Measurements from ENCODE around the gene ASB2. TPM values are rescaled to one million over a fixed set of nuclear protein-coding genes. Genes with fewer than 3 reads are reported as not detected.

ASB2 gene
- polyA plus RNA-seq, 1 donor from 2014 or later = 0.26 TPM

DNA sequence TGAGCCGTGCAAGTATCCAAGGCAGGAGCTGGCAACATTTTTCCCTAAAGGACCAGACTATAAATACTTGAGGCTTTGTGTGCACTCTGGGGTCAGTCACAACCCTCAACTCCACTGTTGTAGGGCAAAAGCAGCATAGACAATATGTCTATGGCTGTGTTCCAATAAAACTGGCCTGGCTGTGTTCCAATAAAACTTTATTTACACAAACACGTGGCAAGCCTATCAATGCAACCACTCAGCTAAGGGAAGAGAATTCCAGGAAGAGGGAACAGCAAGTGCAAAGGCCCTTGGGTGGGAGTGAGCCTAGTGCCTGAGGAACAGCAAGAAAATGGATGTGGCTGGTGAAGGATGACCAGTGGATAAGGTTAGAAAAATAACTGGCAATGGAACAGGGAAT, 60.6 kb downstream of the ASB2 start:
- H3K9ac ChIP-seq (ENCODE audit: low read length) = no peak overlapping the region
- no peak overlapping the region for H3K4me2 ChIP-seq (ENCODE audit: low read length)
- no peaks in the 10 kb centered on the region for H3K9me2 ChIP-seq (ENCODE audit: insufficient read depth, low read length)
- H3F3A ChIP-seq (ENCODE audit: insufficient read depth, low read length, poor library complexity, severe bottlenecking) = no peaks in the 10 kb centered on the region
- H3K9me3 ChIP-seq (ENCODE audit: low read length) = no peaks in the 10 kb centered on the region
- H3K4me3 ChIP-seq (ENCODE audit: low read length) = no peak overlapping the region
- no peaks in the 10 kb centered on the region for H3K79me2 ChIP-seq (replicated peaks; ENCODE audit: insufficient read depth, low read length)
- H3K27me3 ChIP-seq (ENCODE audit: insufficient read depth, low read depth, low read length) = no peaks in the 10 kb centered on the region
- no peak overlapping the region for H3K27ac ChIP-seq (ENCODE audit: low read length)
- H4K20me1 ChIP-seq (ENCODE audit: insufficient read depth) = no peaks in the 10 kb centered on the region
- TF ChIP-seq RAD21 (conservative IDR thresholded peaks at IDR 0.05) (no peak), TAF1 (IDR thresholded peaks at IDR 0.05; ENCODE audit: low read depth) (no peak), SMC3 (conservative IDR thresholded peaks at IDR 0.05; ENCODE audit: poor library complexity) (no peak), MXI1 (conservative IDR thresholded peaks at IDR 0.05; ENCODE audit: poor library complexity, severe bottlenecking) (no peak), EP300 (conservative IDR thresholded peaks at IDR 0.05; ENCODE audit: poor library complexity, severe bottlenecking) (no peak), POLR2AphosphoS5 (IDR thresholded peaks at IDR 0.05) (no peak), EZH2 (IDR thresholded peaks at IDR 0.05; ENCODE audit: borderline replicate concordance, insufficient read depth, low read length, poor library complexity, severe bottlenecking) (no peak)
- TF ChIP-seq, protein P1, sequence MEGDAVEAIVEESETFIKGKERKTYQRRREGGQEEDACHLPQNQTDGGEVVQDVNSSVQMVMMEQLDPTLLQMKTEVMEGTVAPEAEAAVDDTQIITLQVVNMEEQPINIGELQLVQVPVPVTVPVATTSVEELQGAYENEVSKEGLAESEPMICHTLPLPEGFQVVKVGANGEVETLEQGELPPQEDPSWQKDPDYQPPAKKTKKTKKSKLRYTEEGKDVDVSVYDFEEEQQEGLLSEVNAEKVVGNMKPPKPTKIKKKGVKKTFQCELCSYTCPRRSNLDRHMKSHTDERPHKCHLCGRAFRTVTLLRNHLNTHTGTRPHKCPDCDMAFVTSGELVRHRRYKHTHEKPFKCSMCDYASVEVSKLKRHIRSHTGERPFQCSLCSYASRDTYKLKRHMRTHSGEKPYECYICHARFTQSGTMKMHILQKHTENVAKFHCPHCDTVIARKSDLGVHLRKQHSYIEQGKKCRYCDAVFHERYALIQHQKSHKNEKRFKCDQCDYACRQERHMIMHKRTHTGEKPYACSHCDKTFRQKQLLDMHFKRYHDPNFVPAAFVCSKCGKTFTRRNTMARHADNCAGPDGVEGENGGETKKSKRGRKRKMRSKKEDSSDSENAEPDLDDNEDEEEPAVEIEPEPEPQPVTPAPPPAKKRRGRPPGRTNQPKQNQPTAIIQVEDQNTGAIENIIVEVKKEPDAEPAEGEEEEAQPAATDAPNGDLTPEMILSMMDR (IDR thresholded peaks at IDR 0.05; ENCODE audit: poor library complexity, severe bottlenecking) = no peak
- TF ChIP-seq, protein P2, sequence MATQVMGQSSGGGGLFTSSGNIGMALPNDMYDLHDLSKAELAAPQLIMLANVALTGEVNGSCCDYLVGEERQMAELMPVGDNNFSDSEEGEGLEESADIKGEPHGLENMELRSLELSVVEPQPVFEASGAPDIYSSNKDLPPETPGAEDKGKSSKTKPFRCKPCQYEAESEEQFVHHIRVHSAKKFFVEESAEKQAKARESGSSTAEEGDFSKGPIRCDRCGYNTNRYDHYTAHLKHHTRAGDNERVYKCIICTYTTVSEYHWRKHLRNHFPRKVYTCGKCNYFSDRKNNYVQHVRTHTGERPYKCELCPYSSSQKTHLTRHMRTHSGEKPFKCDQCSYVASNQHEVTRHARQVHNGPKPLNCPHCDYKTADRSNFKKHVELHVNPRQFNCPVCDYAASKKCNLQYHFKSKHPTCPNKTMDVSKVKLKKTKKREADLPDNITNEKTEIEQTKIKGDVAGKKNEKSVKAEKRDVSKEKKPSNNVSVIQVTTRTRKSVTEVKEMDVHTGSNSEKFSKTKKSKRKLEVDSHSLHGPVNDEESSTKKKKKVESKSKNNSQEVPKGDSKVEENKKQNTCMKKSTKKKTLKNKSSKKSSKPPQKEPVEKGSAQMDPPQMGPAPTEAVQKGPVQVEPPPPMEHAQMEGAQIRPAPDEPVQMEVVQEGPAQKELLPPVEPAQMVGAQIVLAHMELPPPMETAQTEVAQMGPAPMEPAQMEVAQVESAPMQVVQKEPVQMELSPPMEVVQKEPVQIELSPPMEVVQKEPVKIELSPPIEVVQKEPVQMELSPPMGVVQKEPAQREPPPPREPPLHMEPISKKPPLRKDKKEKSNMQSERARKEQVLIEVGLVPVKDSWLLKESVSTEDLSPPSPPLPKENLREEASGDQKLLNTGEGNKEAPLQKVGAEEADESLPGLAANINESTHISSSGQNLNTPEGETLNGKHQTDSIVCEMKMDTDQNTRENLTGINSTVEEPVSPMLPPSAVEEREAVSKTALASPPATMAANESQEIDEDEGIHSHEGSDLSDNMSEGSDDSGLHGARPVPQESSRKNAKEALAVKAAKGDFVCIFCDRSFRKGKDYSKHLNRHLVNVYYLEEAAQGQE (IDR thresholded peaks at IDR 0.05; ENCODE audit: borderline replicate concordance) = no peak
- no peak overlapping the region for H2AFZ ChIP-seq (ENCODE audit: low read depth, low read length)
- H3K36me3 ChIP-seq (ENCODE audit: insufficient read depth, low read length) = no peaks in the 10 kb centered on the region

DNA sequence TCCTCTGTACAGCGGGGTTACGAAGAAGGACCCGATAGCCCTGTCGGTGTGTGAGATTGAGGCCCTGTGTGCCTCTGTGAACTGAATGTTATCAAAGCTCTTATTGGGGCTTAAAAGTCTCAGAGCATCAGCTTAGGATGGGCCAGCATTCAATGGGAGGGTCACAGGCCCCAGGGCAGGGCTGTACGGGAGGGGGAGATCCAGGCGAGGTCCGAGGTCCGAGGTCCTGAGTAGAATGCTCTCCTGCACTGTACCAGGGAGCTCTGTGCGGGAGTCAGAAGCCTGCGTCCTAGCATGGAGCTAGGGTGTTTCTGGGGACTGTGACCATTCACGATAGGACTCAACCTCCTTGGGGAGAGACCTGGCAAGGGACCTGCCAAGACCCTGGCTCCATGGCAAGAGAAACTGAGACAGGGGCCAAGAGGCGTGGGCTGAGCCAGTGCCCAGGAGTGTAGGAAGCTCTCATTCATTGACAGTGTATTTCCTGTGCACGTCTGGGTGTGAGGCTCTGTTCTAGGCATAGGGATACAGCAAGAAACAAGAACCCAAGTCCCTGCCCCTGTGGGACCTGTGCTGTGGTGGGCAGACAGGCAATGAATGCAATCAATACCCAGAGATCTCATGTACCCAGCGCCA, 61.2 kb downstream of the ASB2 start:
- H2AFZ ChIP-seq (ENCODE audit: low read depth, low read length) = no peak overlapping the region
- no peaks in the 10 kb centered on the region for H3K27me3 ChIP-seq (ENCODE audit: insufficient read depth, low read depth, low read length)
- H3K4me3 ChIP-seq (ENCODE audit: low read length) = no peak overlapping the region
- no peak overlapping the region for H3K4me2 ChIP-seq (ENCODE audit: low read length)
- TF ChIP-seq EP300 (conservative IDR thresholded peaks at IDR 0.05; ENCODE audit: poor library complexity, severe bottlenecking) = no peak
- no peak for TF ChIP-seq TAF1 (IDR thresholded peaks at IDR 0.05; ENCODE audit: low read depth)
- no peak for TF ChIP-seq EZH2 (IDR thresholded peaks at IDR 0.05; ENCODE audit: borderline replicate concordance, insufficient read depth, low read length, poor library complexity, severe bottlenecking)
- TF ChIP-seq SMC3 (conservative IDR thresholded peaks at IDR 0.05; ENCODE audit: poor library complexity) = no peak
- TF ChIP-seq MXI1 (conservative IDR thresholded peaks at IDR 0.05; ENCODE audit: poor library complexity, severe bottlenecking) = no peak
- no peak for TF ChIP-seq RAD21 (conservative IDR thresholded peaks at IDR 0.05)
- TF ChIP-seq, protein P2 (IDR thresholded peaks at IDR 0.05; ENCODE audit: borderline replicate concordance) = no peak
- TF ChIP-seq, protein P1 (IDR thresholded peaks at IDR 0.05; ENCODE audit: poor library complexity, severe bottlenecking) = no peak
- no peak for TF ChIP-seq POLR2AphosphoS5 (IDR thresholded peaks at IDR 0.05)
- no peaks in the 10 kb centered on the region for H3F3A ChIP-seq (ENCODE audit: insufficient read depth, low read length, poor library complexity, severe bottlenecking)
- no peak overlapping the region for H3K9ac ChIP-seq (ENCODE audit: low read length)
- H3K9me3 ChIP-seq (ENCODE audit: low read length) = no peaks in the 10 kb centered on the region
- H3K79me2 ChIP-seq (replicated peaks; ENCODE audit: insufficient read depth, low read length) = no peaks in the 10 kb centered on the region
- no peaks in the 10 kb centered on the region for H4K20me1 ChIP-seq (ENCODE audit: insufficient read depth)
- no peaks in the 10 kb centered on the region for H3K36me3 ChIP-seq (ENCODE audit: insufficient read depth, low read length)
- no peak overlapping the region for H3K27ac ChIP-seq (ENCODE audit: low read length)
- H3K9me2 ChIP-seq (ENCODE audit: insufficient read depth, low read length) = no peaks in the 10 kb centered on the region
